H9 (cell line): Measurements from ENCODE around the gene HABP4. TPM values are rescaled to one million over a fixed set of nuclear protein-coding genes. Genes with fewer than 3 reads are reported as not detected.

Experiments
- DNase-seq: peaks from one replicate; pipeline ENCODE4 v3.0.0-alpha.2; 2017
- H2AFZ ChIP-seq: one replicate; pipeline ENCODE4 v1.6.1; 2013; ENCODE audit warnings: mild to moderate bottlenecking, low read length, control low read depth, moderate library complexity
- H2AK5ac ChIP-seq: 2 replicates; pipeline ENCODE4 v1.6.1; 2013; ENCODE audit warnings: low read length, control low read depth, mixed read lengths; ENCODE audit not compliant: insufficient read length
- H2BK120ac ChIP-seq: one replicate; pipeline ENCODE4 v1.6.1; 2013; ENCODE audit warnings: low read depth, mild to moderate bottlenecking, low read length, control low read depth, inconsistent platforms; ENCODE audit not compliant: poor library complexity, severe bottlenecking
- H2BK12ac ChIP-seq: 2 replicates; pipeline ENCODE4 v1.6.1; 2013; ENCODE audit warnings: low read length, control low read depth, mixed read lengths, low read depth; ENCODE audit not compliant: insufficient read length
- H2BK15ac ChIP-seq: 2 replicates; pipeline ENCODE4 v1.6.1; 2013; ENCODE audit warnings: low read depth, low read length, control low read depth
- H2BK20ac ChIP-seq: one replicate; pipeline ENCODE4 v1.6.1; 2013; ENCODE audit warnings: low read depth, mild to moderate bottlenecking, low read length, control low read depth, inconsistent platforms; ENCODE audit not compliant: poor library complexity, severe bottlenecking
- H2BK5ac ChIP-seq: 2 replicates; pipeline ENCODE4 v1.6.1; 2013; ENCODE audit warnings: low read length, control low read depth, mixed read lengths; ENCODE audit not compliant: insufficient read length
- H3K14ac ChIP-seq: 2 replicates; pipeline ENCODE4 v1.6.1; 2013; ENCODE audit warnings: low read length, control low read depth; ENCODE audit not compliant: insufficient read depth
- H3K18ac ChIP-seq: 2 replicates; pipeline ENCODE4 v1.6.1; 2013; ENCODE audit warnings: low read depth, mild to moderate bottlenecking, mixed read lengths, low read length, control low read depth; ENCODE audit not compliant: insufficient read length
- H3K23ac ChIP-seq: 2 replicates; pipeline ENCODE4 v1.6.1; 2013; ENCODE audit warnings: low read length, control low read depth, mixed read lengths, low read depth; ENCODE audit not compliant: insufficient read length
- H3K23me2 ChIP-seq: 2 replicates; pipeline ENCODE4 v1.6.1; 2013; ENCODE audit warnings: low read depth, mild to moderate bottlenecking, mixed read lengths, low read length, control low read depth; ENCODE audit not compliant: insufficient read length, poor library complexity, severe bottlenecking
- H3K27ac ChIP-seq: 2 replicates; pipeline ENCODE4 v1.5.1; 2013; ENCODE audit warnings: low read length, control low read depth, mixed read lengths, low read depth; ENCODE audit not compliant: insufficient read length
- H3K27me3 ChIP-seq: 2 replicates; pipeline ENCODE4 v1.6.1; 2013; ENCODE audit warnings: low read length, control low read depth, inconsistent platforms; ENCODE audit not compliant: insufficient read depth
- H3K4ac ChIP-seq: 2 replicates; pipeline ENCODE4 v1.6.1; 2013; ENCODE audit warnings: low read depth, mild to moderate bottlenecking, control low read depth, inconsistent platforms, low read length, moderate library complexity
- H3K4me1 ChIP-seq: 2 replicates; pipeline ENCODE4 v1.6.1; 2013; ENCODE audit warnings: low read length, control low read depth, inconsistent platforms; ENCODE audit not compliant: insufficient read depth
- H3K4me2 ChIP-seq: 2 replicates; pipeline ENCODE4 v1.6.1; 2013; ENCODE audit warnings: low read length, control low read depth, mixed read lengths; ENCODE audit not compliant: insufficient read length, insufficient read depth
- H3K56ac ChIP-seq: 2 replicates; pipeline ENCODE4 v1.6.1; 2013; ENCODE audit warnings: low read depth, mild to moderate bottlenecking, mixed read lengths, low read length, control low read depth; ENCODE audit not compliant: insufficient read length
- H3K79me1 ChIP-seq: 2 replicates; pipeline ENCODE4 v1.6.1; 2013; ENCODE audit warnings: low read depth, mild to moderate bottlenecking, moderate library complexity, low read length, control low read depth, inconsistent platforms; ENCODE audit not compliant: insufficient read depth, poor library complexity, severe bottlenecking
- H3K79me2 ChIP-seq: 2 replicates; pipeline ENCODE4 v1.6.1; 2013; ENCODE audit warnings: low read length, control low read depth, inconsistent platforms; ENCODE audit not compliant: insufficient read depth
- H3K9ac ChIP-seq: 2 replicates; pipeline ENCODE4 v1.6.1; 2013; ENCODE audit warnings: low read length, control low read depth, mixed read lengths; ENCODE audit not compliant: insufficient read length; ENCODE audit errors: extremely low read depth
- H3K9me3 ChIP-seq: one replicate; pipeline ENCODE4 v1.6.1; 2013; ENCODE audit warnings: low read depth, low read length, inconsistent platforms; ENCODE audit not compliant: control insufficient read depth
- H3T11ph ChIP-seq: one replicate; pipeline ENCODE4 v1.6.1; 2013; ENCODE audit warnings: mild to moderate bottlenecking, low read length, control low read depth, inconsistent platforms
- H4K20me1 ChIP-seq: one replicate; pipeline ENCODE4 v1.6.1; 2013; ENCODE audit not compliant: control insufficient read depth, insufficient read length, insufficient read depth
- H4K5ac ChIP-seq: 2 replicates; pipeline ENCODE4 v1.6.1; 2013; ENCODE audit warnings: low read depth, mild to moderate bottlenecking, mixed read lengths, low read length, control low read depth; ENCODE audit not compliant: insufficient read length
- H4K8ac ChIP-seq: replicated peaks from 2 replicates; pipeline ENCODE4 v1.6.1; 2013; ENCODE audit warnings: low read length, control low read depth, mixed read lengths, low read depth; ENCODE audit not compliant: insufficient read length
- H4K91ac ChIP-seq: 2 replicates; pipeline ENCODE4 v1.6.1; 2013; ENCODE audit warnings: low read depth, mild to moderate bottlenecking, moderate library complexity, mixed read lengths, low read length, control low read depth; ENCODE audit not compliant: insufficient read length
- H3K27ac Mint-ChIP-seq, 3 experiments: 2 replicates in 2 of 3; 3 replicates in 1 of 3; pipeline ENCODE4 v1.8.0; 2020 to 2021; ENCODE audit warnings: mixed read lengths in 3 of 3, mild to moderate bottlenecking in 1 of 3, moderate library complexity in 1 of 3
- H3K27me3 Mint-ChIP-seq: 2 replicates; pipeline ENCODE4 v1.8.0; 2021; ENCODE audit warnings: low read depth, mild to moderate bottlenecking, moderate library complexity, mixed read lengths
- H3K36me3 Mint-ChIP-seq, 3 experiments: 2 replicates in 2 of 3; 3 replicates in 1 of 3; pipeline ENCODE4 v1.8.0; 2020 to 2021; ENCODE audit warnings: low read depth in 3 of 3, mixed read lengths in 3 of 3; ENCODE audit not compliant: insufficient read depth in 1 of 3
- H3K4me1 Mint-ChIP-seq, 2 experiments: 2 replicates each; pipeline ENCODE4 v1.8.0; 2020; ENCODE audit warnings: mixed read lengths in 2 of 2
- H3K4me3 Mint-ChIP-seq, 2 experiments: 2 replicates in 1 of 2; 3 replicates in 1 of 2; pipeline ENCODE4 v1.8.0; 2020 to 2021; ENCODE audit warnings: mild to moderate bottlenecking in 2 of 2, mixed read lengths in 2 of 2, moderate library complexity in 1 of 2
- H3K9me3 Mint-ChIP-seq, 2 experiments: 2 replicates in 1 of 2; 3 replicates in 1 of 2; pipeline ENCODE4 v1.8.0; 2020; ENCODE audit warnings: mild to moderate bottlenecking in 2 of 2, mixed read lengths in 2 of 2, moderate library complexity in 1 of 2
- WGBS: extraction: QIAGEN DNeasy Blood & Tissue Kit; methylation state at CpG from one replicate; pipeline ENCODE4 v1.1.7; 2013; ENCODE audit warnings: missing lambda C conversion rate, low lambda C conversion rate, mixed read lengths; ENCODE audit not compliant: insufficient read length; ENCODE audit errors: extremely low coverage; 5-methylcytosine and 5-hydroxymethylcytosine counted together
- total RNA-seq: library from RNA; stranded (reverse); gene quantifications from 2 replicates; pipeline ENCODE4 v1.2.1, GENCODE V29; 2021
- TF ChIP-seq, protein P1 (sequence below): fragments of 200-600 bp; sonication (generic); conservative IDR thresholded peaks from 3 replicates; pipeline ENCODE4 v1.8.0; 2021; ENCODE audit warnings: antibody characterized with exemption, mild to moderate bottlenecking

The HABP4 gene
- total RNA-seq, 1 experiment from 2014 or later, result 7.5 TPM

- no peaks in the 10 kb centered on the region for H3K27me3 ChIP-seq
- H3K27ac ChIP-seq, result no peak overlapping the region
- no peak overlapping the region for H4K8ac ChIP-seq
- TF ChIP-seq, protein P1, sequence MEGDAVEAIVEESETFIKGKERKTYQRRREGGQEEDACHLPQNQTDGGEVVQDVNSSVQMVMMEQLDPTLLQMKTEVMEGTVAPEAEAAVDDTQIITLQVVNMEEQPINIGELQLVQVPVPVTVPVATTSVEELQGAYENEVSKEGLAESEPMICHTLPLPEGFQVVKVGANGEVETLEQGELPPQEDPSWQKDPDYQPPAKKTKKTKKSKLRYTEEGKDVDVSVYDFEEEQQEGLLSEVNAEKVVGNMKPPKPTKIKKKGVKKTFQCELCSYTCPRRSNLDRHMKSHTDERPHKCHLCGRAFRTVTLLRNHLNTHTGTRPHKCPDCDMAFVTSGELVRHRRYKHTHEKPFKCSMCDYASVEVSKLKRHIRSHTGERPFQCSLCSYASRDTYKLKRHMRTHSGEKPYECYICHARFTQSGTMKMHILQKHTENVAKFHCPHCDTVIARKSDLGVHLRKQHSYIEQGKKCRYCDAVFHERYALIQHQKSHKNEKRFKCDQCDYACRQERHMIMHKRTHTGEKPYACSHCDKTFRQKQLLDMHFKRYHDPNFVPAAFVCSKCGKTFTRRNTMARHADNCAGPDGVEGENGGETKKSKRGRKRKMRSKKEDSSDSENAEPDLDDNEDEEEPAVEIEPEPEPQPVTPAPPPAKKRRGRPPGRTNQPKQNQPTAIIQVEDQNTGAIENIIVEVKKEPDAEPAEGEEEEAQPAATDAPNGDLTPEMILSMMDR, result no peak
- H2BK20ac ChIP-seq, result no peak overlapping the region
- H3K4me1 Mint-ChIP-seq, result peaks cover 6 to 9% of the 10 kb centered on the region in 2 experiments; a peak in 3 of 4 replicates
- no peaks in the 10 kb centered on the region for H4K20me1 ChIP-seq
- H4K5ac ChIP-seq, result no peak overlapping the region
- no peaks in the 10 kb centered on the region for H3K27me3 Mint-ChIP-seq
- no peaks in the 10 kb centered on the region for H3K9me3 Mint-ChIP-seq
- no peaks in the 10 kb centered on the region for H3K79me2 ChIP-seq
- no peak overlapping the region for H3K4me2 ChIP-seq
- H2AFZ ChIP-seq, result no peak overlapping the region
- H2BK120ac ChIP-seq, result no peak overlapping the region
- no CpG with 5 or more reads among the region's 10 CpGs for WGBS
- DNase-seq, result no peak
- H2AK5ac ChIP-seq, result no peak overlapping the region
- H3K4me1 ChIP-seq, result peaks cover 4% of the 10 kb centered on the region; the same call in 1 of the 2 replicates
- peak overlapping the region in 1 of 3 experiments; percentile 14; a peak in 2 of 7 replicates for H3K27ac Mint-ChIP-seq
- no peak overlapping the region for H2BK5ac ChIP-seq
- H3K56ac ChIP-seq, result no peak overlapping the region
- H2BK15ac ChIP-seq, result no peak overlapping the region
- no peak overlapping the region for H3K18ac ChIP-seq
- no peaks in the 10 kb centered on the region for H3K23me2 ChIP-seq
- no peak overlapping the region for H2BK12ac ChIP-seq
- no peaks in the 10 kb centered on the region for H3K9me3 ChIP-seq
- H3K9ac ChIP-seq, result no peak overlapping the region
- no peak overlapping the region for H3K14ac ChIP-seq
- H3T11ph ChIP-seq, result no peak overlapping the region
- no peaks in the 10 kb centered on the region for H3K79me1 ChIP-seq
- no peak overlapping the region for H4K91ac ChIP-seq
- no peak overlapping the region for H3K4me3 Mint-ChIP-seq
- H3K4ac ChIP-seq, result no peak overlapping the region
- peaks cover 5 to 49% (median 35%) of the 10 kb centered on the region in 3 experiments for H3K36me3 Mint-ChIP-seq
- no peak overlapping the region for H3K23ac ChIP-seq
Observed at GRCh38 chr9:96490534-96491078, 40.6 kb downstream of the HABP4 start.
